GM12891 (cell line): ENCODE data around the gene RPL4.

Experiments
- POLR2A ChIP-seq: IDR thresholded peaks from 2 replicates; pipeline ENCODE4 v1.6.1; 2011; ENCODE audit warnings: low read depth, low read length, control low read depth
- POLR2AphosphoS5 ChIP-seq: IDR thresholded peaks from 2 replicates; pipeline ENCODE4 v1.6.1; 2011; ENCODE audit warnings: low read depth, low read length, control low read depth
- TAF1 ChIP-seq: IDR thresholded peaks from 2 replicates; pipeline ENCODE4 v1.6.1; 2011; ENCODE audit warnings: low read depth, low read length, control low read depth

DNA sequence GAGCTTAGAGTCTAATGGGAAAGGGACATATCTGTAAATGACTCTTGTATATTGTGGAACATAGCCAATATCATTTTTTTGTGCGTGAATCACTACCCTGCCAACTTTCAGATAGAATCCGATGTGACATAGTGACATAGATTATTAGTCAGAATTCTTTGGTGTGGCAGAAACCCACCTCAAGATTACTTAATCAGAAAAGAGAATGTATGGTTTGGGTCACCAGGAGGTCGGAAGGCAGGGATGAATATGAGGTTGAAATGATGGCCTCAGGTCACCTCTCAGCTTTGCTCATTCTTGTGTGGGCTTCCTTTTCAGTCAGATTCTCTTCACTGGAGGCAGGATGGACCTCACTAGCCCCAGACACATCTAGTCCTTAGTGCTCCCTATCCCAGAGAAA, 48.4 kb downstream of the RPL4 start:
- TF ChIP-seq POLR2A (no peak), POLR2AphosphoS5 (no peak), TAF1 (no peak)
